Measurements from ENCODE around the gene SMAD6. TPM values are rescaled to one million over a fixed set of nuclear protein-coding genes. Genes with fewer than 3 reads are reported as not detected.

The SMAD6 gene
- total RNA-seq, 6 experiments from 2014 or later: 10.5 to 17.2 (median 12.3) TPM

- WGBS (ENCODE audit: insufficient coverage, low coverage, low lambda C conversion rate, missing lambda C conversion rate): 91% methylated on average over 4 of the region's 4 CpGs
- no peaks in the 10 kb centered on the region for H3K9me3 ChIP-seq
- no peaks in the 10 kb centered on the region for H3K36me3 ChIP-seq
- H3K27me3 ChIP-seq: no peaks in the 10 kb centered on the region
- intact Hi-C loops (cut with DNase I): no loop called here
- TF ChIP-seq POLR2A (IDR thresholded peaks at IDR 0.05): no peak
- TF ChIP-seq CTCF (IDR thresholded peaks at IDR 0.05): no peak
- no peak overlapping the region for H3K27ac ChIP-seq
- H3K4me3 ChIP-seq: no peak overlapping the region
- DNase-seq (no peak), ATAC-seq (no peak)
- H3K4me1 ChIP-seq: peaks cover 0 to 7% (median 0%) of the 10 kb centered on the region in 4 donors
Observed at GRCh38 chr15:66799242-66799641, 97.2 kb downstream of the SMAD6 start.

- Histone ChIP-seq H3K36me3 (no peaks in the 10 kb centered on the region), H3K27me3 (no peaks in the 10 kb centered on the region), H3K4me3 (no peak overlapping the region), H3K27ac (no peak overlapping the region), H3K4me1 (peaks cover 0 to 7% (median 0%) of the 10 kb centered on the region in 4 donors), H3K9me3 (no peaks in the 10 kb centered on the region)
- ATAC-seq (no peak), DNase-seq (no peak)
- WGBS (ENCODE audit: insufficient coverage, low coverage, low lambda C conversion rate, missing lambda C conversion rate): 87% methylated on average over 3 of the region's 11 CpGs
- no peak for TF ChIP-seq CTCF (IDR thresholded peaks at IDR 0.05)
- no peak for TF ChIP-seq POLR2A (IDR thresholded peaks at IDR 0.05)
- intact Hi-C loops (cut with DNase I): no loop called here
Observed at GRCh38 chr15:66800584-66801235, 98.7 kb downstream of the SMAD6 start.

- TF ChIP-seq CTCF (IDR thresholded peaks at IDR 0.05) (no peak), POLR2A (IDR thresholded peaks at IDR 0.05) (no peak)
- Histone ChIP-seq H3K36me3 (no peaks in the 10 kb centered on the region), H3K4me1 (peaks cover 0 to 7% (median 0%) of the 10 kb centered on the region in 4 donors), H3K9me3 (no peaks in the 10 kb centered on the region), H3K27me3 (no peaks in the 10 kb centered on the region), H3K27ac (no peak overlapping the region), H3K4me3 (no peak overlapping the region)
- no peak for DNase-seq
- 54% methylated on average over 2 of the region's 3 CpGs for WGBS (ENCODE audit: insufficient coverage, low coverage, low lambda C conversion rate, missing lambda C conversion rate)
- intact Hi-C loops (cut with DNase I): no loop called here
- ATAC-seq: no peak
Observed at GRCh38 chr15:66801266-66801665, 99.2 kb downstream of the SMAD6 start.

- TF ChIP-seq POLR2A (IDR thresholded peaks at IDR 0.05): no peak
- TF ChIP-seq CTCF (IDR thresholded peaks at IDR 0.05): no peak
- Histone ChIP-seq H3K27me3 (no peaks in the 10 kb centered on the region), H3K27ac (peak overlapping the region in 2 of 3 donors; percentile 37 to 51), H3K36me3 (no peaks in the 10 kb centered on the region), H3K9me3 (no peaks in the 10 kb centered on the region), H3K4me3 (no peak overlapping the region), H3K4me1 (peaks cover 0 to 7% (median 0%) of the 10 kb centered on the region in 4 donors)
- ATAC-seq (no peak), DNase-seq (no peak)
- intact Hi-C loops (cut with DNase I): no loop called here
- 39% methylated on average over 5 of the region's 13 CpGs for WGBS (ENCODE audit: insufficient coverage, low coverage, low lambda C conversion rate, missing lambda C conversion rate)
Observed at GRCh38 chr15:66802025-66803001, 100.3 kb downstream of the SMAD6 start.

All from right lobe of liver (tissue), 6 donors.